Neuronal stem cell (in vitro differentiated cells): Measurements from ENCODE around the gene ORC4.

ENCODE experiments used
- DNase-seq: peaks from one replicate; pipeline ENCODE4 v3.0.0-alpha.2; 2013; ENCODE audit warnings: low spot score
- H2AFZ ChIP-seq: one replicate; pipeline ENCODE4 v1.6.1; 2013; ENCODE audit warnings: mild to moderate bottlenecking, low read length, inconsistent platforms
- H2AK5ac ChIP-seq: 2 replicates; pipeline ENCODE4 v1.6.1; 2013; ENCODE audit warnings: low read depth, mild to moderate bottlenecking, inconsistent platforms, low read length, moderate library complexity, mixed read lengths
- H2BK120ac ChIP-seq: 2 replicates; pipeline ENCODE4 v1.6.1; 2013; ENCODE audit warnings: low read depth, mild to moderate bottlenecking, inconsistent platforms, low read length, moderate library complexity, mixed read lengths
- H2BK12ac ChIP-seq: one replicate; pipeline ENCODE4 v1.6.1; 2013; ENCODE audit warnings: low read length, inconsistent platforms
- H2BK15ac ChIP-seq: 2 replicates; pipeline ENCODE4 v1.6.1; 2013; ENCODE audit warnings: mild to moderate bottlenecking, low read length, inconsistent platforms, mixed read lengths
- H2BK5ac ChIP-seq: one replicate; pipeline ENCODE4 v1.6.1; 2013; ENCODE audit warnings: inconsistent platforms, mild to moderate bottlenecking, low read length, moderate library complexity
- H3K14ac ChIP-seq: one replicate; pipeline ENCODE4 v1.6.1; 2013; ENCODE audit warnings: low read length, inconsistent platforms
- H3K18ac ChIP-seq: 2 replicates; pipeline ENCODE4 v1.6.1; 2013; ENCODE audit warnings: low read length, inconsistent platforms
- H3K23ac ChIP-seq: 2 replicates; pipeline ENCODE4 v1.6.1; 2013; ENCODE audit warnings: low read depth, mild to moderate bottlenecking, mixed read lengths, low read length, inconsistent platforms; ENCODE audit not compliant: poor library complexity
- H3K27ac ChIP-seq: replicated peaks from 3 replicates; pipeline ENCODE4 v1.5.1; 2013; ENCODE audit warnings: low read length, inconsistent platforms
- H3K27me3 ChIP-seq, 3 experiments: 2 replicates each; pipeline ENCODE4 v1.6.1; 2013; ENCODE audit warnings: low read length in 3 of 3, mild to moderate bottlenecking in 2 of 3, inconsistent platforms in 1 of 3, low read depth in 1 of 3, mixed read lengths in 1 of 3, moderate library complexity in 1 of 3; ENCODE audit not compliant: control insufficient read depth in 3 of 3, insufficient read depth in 3 of 3
- H3K36me3 ChIP-seq, 2 donors: replicated peaks in 1 of 2; 2 replicates each; pipeline ENCODE4 v1.6.1; 2013; ENCODE audit warnings: low read length in 2 of 2; ENCODE audit not compliant: control insufficient read depth in 2 of 2, insufficient read depth in 2 of 2
- H3K4ac ChIP-seq: 2 replicates; pipeline ENCODE4 v1.6.1; 2013; ENCODE audit warnings: inconsistent platforms, mild to moderate bottlenecking, low read length, moderate library complexity
- H3K4me1 ChIP-seq, 2 donors: 1 replicate in 1 of 2; 2 replicates in 1 of 2; pipeline ENCODE4 v1.6.1; 2013; ENCODE audit warnings: low read length in 2 of 2, low read depth in 1 of 2; ENCODE audit not compliant: control insufficient read depth in 2 of 2, insufficient read depth in 1 of 2
- H3K4me2 ChIP-seq: one replicate; pipeline ENCODE4 v1.6.1; 2013; ENCODE audit warnings: mild to moderate bottlenecking, low read length, inconsistent platforms; ENCODE audit not compliant: insufficient read depth, poor library complexity, severe bottlenecking
- H3K4me3 ChIP-seq, 2 donors: 2 replicates each; pipeline ENCODE4 v1.5.1; 2013; ENCODE audit warnings: low read length in 2 of 2, mild to moderate bottlenecking in 2 of 2, inconsistent platforms in 1 of 2, moderate library complexity in 1 of 2
- H3K79me1 ChIP-seq: one replicate; pipeline ENCODE4 v1.6.1; 2013; ENCODE audit warnings: low read depth, mild to moderate bottlenecking, inconsistent platforms, low read length, moderate library complexity
- H3K9ac ChIP-seq: one replicate; pipeline ENCODE4 v1.6.1; 2013; ENCODE audit warnings: mild to moderate bottlenecking, low read depth, low read length, inconsistent platforms; ENCODE audit not compliant: poor library complexity
- H3K9me3 ChIP-seq, 2 donors: replicated peaks in 1 of 2; 2 replicates each; pipeline versions ENCODE3 to v1.6.1; 2013; ENCODE audit warnings: low read length in 2 of 2, mild to moderate bottlenecking in 2 of 2, inconsistent platforms in 1 of 2, low read depth in 1 of 2, mixed read lengths in 1 of 2, moderate library complexity in 1 of 2; ENCODE audit not compliant: control insufficient read depth in 2 of 2, insufficient read depth in 1 of 2
- H4K8ac ChIP-seq: one replicate; pipeline ENCODE4 v1.6.1; 2013; ENCODE audit warnings: low read depth, mild to moderate bottlenecking, inconsistent platforms, low read length, moderate library complexity
- H4K91ac ChIP-seq: one replicate; pipeline ENCODE4 v1.6.1; 2013; ENCODE audit warnings: low read length, low read depth, mild to moderate bottlenecking, inconsistent platforms; ENCODE audit not compliant: poor library complexity
- WGBS, 2 donors: extraction: QIAGEN DNeasy Blood & Tissue Kit; methylation state at CpG; one replicate each; pipeline ENCODE4 v1.1.7; 2013; ENCODE audit warnings: missing lambda C conversion rate in 2 of 2, mixed read lengths in 1 of 2; ENCODE audit not compliant: insufficient read length in 2 of 2, insufficient replicate concordance in 1 of 2; ENCODE audit errors: extremely low coverage in 2 of 2; 5-methylcytosine and 5-hydroxymethylcytosine counted together

ORC4 gene

GRCh38 chr2:148058641-148059040 is 38.1 kb upstream of the ORC4 start:
- no peaks in the 10 kb centered on the region for H3K27me3 ChIP-seq
- WGBS, 2 donors = no CpG with 5 or more reads among the region's 1 CpG
- no peak overlapping the region for H3K4me2 ChIP-seq
- no peak overlapping the region for H2AK5ac ChIP-seq
- H3K23ac ChIP-seq = no peak overlapping the region
- no peak overlapping the region for H2BK12ac ChIP-seq
- peaks cover 0 to 3% of the 10 kb centered on the region in 2 donors for H3K9me3 ChIP-seq
- no peak overlapping the region for H3K9ac ChIP-seq
- H2BK120ac ChIP-seq = no peak overlapping the region
- no peak overlapping the region for H2BK5ac ChIP-seq
- H3K4ac ChIP-seq = no peak overlapping the region
- peaks cover 0 to 10% of the 10 kb centered on the region in 2 donors for H3K36me3 ChIP-seq
- no peak overlapping the region for H3K4me3 ChIP-seq
- H4K8ac ChIP-seq = no peak overlapping the region
- no peak overlapping the region for H4K91ac ChIP-seq
- H3K79me1 ChIP-seq = no peaks in the 10 kb centered on the region
- no peak overlapping the region for H2AFZ ChIP-seq
- H3K18ac ChIP-seq = no peak overlapping the region
- H2BK15ac ChIP-seq = no peak overlapping the region
- no peak overlapping the region for H3K14ac ChIP-seq
- DNase-seq = no peak
- H3K4me1 ChIP-seq = no peaks in the 10 kb centered on the region
- no peak overlapping the region for H3K27ac ChIP-seq

- H3K27me3 ChIP-seq = no peaks in the 10 kb centered on the region
- no peak overlapping the region for H4K8ac ChIP-seq
- no peak overlapping the region for H3K4me3 ChIP-seq
- no peaks in the 10 kb centered on the region for H3K79me1 ChIP-seq
- no peak overlapping the region for H3K27ac ChIP-seq
- no peak overlapping the region for H3K14ac ChIP-seq
- WGBS, 2 donors = no CpG with 5 or more reads among the region's 3 CpGs
- H3K36me3 ChIP-seq = peaks cover 0 to 10% of the 10 kb centered on the region in 2 donors
- no peak overlapping the region for H4K91ac ChIP-seq
- H2BK120ac ChIP-seq = no peak overlapping the region
- no peak overlapping the region for H3K18ac ChIP-seq
- no peaks in the 10 kb centered on the region for H3K4me1 ChIP-seq
- no peak overlapping the region for H2AK5ac ChIP-seq
- no peak overlapping the region for H2AFZ ChIP-seq
- H3K9me3 ChIP-seq = peaks cover 0 to 3% of the 10 kb centered on the region in 2 donors
- H3K23ac ChIP-seq = no peak overlapping the region
- H3K9ac ChIP-seq = no peak overlapping the region
- H2BK5ac ChIP-seq = no peak overlapping the region
- no peak overlapping the region for H3K4me2 ChIP-seq
- H2BK15ac ChIP-seq = no peak overlapping the region
- DNase-seq = no peak
- no peak overlapping the region for H3K4ac ChIP-seq
- H2BK12ac ChIP-seq = no peak overlapping the region
These were observed 32.1 kb upstream of the ORC4 start for GRCh38 chr2:148052687-148053086.

GRCh38 chr2:148049284-148049683 is 28.7 kb upstream of the ORC4 start:
- Histone ChIP-seq H4K8ac (no peak overlapping the region), H3K4ac (no peak overlapping the region), H3K79me1 (no peaks in the 10 kb centered on the region), H3K4me1 (no peaks in the 10 kb centered on the region), H3K4me3 (no peak overlapping the region), H2BK120ac (no peak overlapping the region), H3K27ac (no peak overlapping the region), H2BK15ac (no peak overlapping the region), H2AK5ac (no peak overlapping the region), H3K14ac (no peak overlapping the region), H3K36me3 (peaks cover 0 to 5% of the 10 kb centered on the region in 2 donors), H3K23ac (no peak overlapping the region), H4K91ac (no peak overlapping the region), H2BK12ac (no peak overlapping the region), H3K27me3 (no peaks in the 10 kb centered on the region), H3K9ac (no peak overlapping the region), H2AFZ (no peak overlapping the region), H3K18ac (no peak overlapping the region), H3K4me2 (no peak overlapping the region), H3K9me3 (peaks cover 0 to 2% of the 10 kb centered on the region in 2 donors), H2BK5ac (no peak overlapping the region)
- no peak for DNase-seq

GRCh38 chr2:148048475-148049221 is 28.1 kb upstream of the ORC4 start:
- Histone ChIP-seq H3K4me3 (no peak overlapping the region), H2BK5ac (no peak overlapping the region), H3K27me3 (no peaks in the 10 kb centered on the region), H3K23ac (no peak overlapping the region), H3K4ac (no peak overlapping the region), H3K36me3 (no peaks in the 10 kb centered on the region), H4K91ac (no peak overlapping the region), H3K27ac (no peak overlapping the region), H3K9me3 (no peaks in the 10 kb centered on the region), H2BK15ac (no peak overlapping the region), H3K14ac (no peak overlapping the region), H3K4me2 (no peak overlapping the region), H4K8ac (no peak overlapping the region), H2AFZ (no peak overlapping the region), H2BK12ac (no peak overlapping the region), H3K79me1 (no peaks in the 10 kb centered on the region), H3K4me1 (no peaks in the 10 kb centered on the region), H3K18ac (no peak overlapping the region), H2BK120ac (no peak overlapping the region), H3K9ac (no peak overlapping the region), H2AK5ac (no peak overlapping the region)
- no peak for DNase-seq
- WGBS, 2 donors = no CpG with 5 or more reads among the region's 1 CpG
